ENCODE data around the gene DCTN3.

DCTN3 gene

GRCh38 chr9:34623374-34624235 lies 3.3 kb upstream of the DCTN3 start:
- DNase-seq (ENCODE audit: low spot score) = no peak

GRCh38 chr9:34615132-34615531 lies 5.2 kb downstream of the DCTN3 start:
- no peak for DNase-seq (ENCODE audit: low spot score)

DNA sequence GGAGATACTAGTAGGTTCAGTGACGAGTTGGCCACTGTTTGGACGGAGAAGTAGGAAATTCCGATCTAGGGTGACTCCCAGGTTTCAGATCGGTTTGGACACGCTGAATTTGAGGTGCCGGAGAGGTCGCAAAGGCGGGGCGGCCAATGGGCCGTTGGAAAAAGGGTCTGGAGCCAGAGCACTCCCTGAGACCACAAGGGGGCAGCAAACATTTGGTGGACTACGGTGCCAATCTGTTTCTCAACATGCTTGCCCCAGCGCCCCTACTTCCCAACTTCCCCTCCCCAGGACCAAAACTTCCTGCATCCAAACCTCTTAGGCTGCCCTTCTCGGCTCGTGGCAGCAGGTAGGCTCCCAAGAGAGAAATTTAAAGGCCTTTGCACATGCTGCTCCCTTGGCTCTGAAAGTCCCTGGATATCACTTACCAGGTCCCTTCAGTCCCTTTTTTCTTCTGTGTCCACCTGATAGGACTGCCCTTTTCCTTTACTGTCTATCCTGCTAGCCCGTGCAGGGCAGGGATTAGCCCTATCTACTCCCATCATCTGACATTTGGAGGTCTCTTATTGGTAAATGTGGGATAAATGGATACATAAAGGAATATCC lies 7.4 kb downstream of the DCTN3 start:
- peak; percentile 82 for DNase-seq (ENCODE audit: low spot score)

- peak; percentile 97 for DNase-seq (ENCODE audit: low spot score)
Measured at GRCh38 chr9:34611811-34612787, 8.2 kb downstream of the DCTN3 start, which contains the start of gene RPP25L. RPP25L (minus strand) TSS chr9:34612097; CDS start chr9:34611296, 801 bp downstream.

DNA sequence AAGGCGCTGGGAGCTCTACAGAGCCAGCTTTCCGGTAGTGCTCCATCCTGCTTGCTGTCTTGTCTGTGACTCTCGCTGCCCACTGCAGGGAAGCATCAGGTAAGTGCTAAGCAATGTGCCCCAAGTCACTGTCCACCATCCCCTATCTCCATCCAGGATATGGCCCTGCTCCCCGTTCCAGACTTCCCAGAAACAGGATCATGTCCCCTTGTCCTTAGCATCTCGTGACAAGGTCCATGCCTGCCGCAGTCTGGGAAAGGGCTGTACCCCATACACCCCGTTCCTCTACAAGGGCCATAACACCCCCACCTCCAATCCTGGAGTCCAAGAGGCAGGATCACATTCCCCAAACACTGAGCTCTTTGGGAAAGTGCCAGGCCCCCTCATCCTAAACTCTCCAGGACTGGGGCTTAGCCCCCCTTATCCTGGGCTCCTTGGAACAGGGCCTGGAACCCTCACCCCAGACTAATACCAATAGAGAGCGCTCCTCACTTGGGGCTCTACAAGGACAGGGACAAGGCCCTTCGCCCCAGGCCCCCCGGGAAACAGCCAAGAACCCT lies 9.0 kb downstream of the DCTN3 start:
- no peak for DNase-seq (ENCODE audit: low spot score)

DNA sequence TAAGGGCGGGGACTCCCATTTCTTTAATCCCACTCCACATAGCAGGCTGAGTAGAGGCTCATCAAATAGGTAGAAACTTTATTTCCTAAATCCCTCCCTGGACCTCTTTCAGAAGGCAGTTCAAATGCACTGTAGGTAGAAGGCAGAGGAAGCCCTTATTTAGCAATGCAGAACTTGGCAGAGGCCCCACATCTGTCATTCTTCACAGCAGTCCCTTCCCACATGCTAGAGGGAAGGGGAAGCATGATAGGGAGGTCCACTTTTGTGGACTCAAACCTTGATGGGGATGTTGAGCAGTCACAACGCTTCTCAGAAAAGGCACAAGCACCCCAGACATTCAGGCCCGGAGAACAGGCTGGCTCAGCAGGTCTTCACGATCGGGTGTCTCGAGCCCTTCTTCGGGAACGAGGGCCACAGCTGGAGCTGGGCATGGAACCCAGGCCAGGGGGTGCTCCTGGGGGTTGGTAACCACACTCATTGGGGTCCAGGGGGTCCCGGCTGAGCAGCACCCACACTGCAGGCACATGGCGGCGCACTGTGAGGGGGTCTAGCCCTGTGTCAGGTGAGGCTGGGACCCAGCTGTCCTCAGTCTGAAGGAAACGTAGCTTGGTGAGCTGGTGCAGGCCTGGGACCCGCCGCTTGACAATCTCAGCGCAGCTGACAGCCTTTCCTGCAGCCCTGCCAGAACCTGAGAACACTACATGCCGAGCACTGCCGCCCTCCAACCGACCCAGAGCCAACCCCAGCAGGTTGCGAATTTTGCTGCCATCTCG lies 9.7 kb downstream of the DCTN3 start:
- no peak for DNase-seq (ENCODE audit: low spot score)

- DNase-seq (ENCODE audit: low spot score) = no peak
Measured at GRCh38 chr9:34607331-34607730, 13.0 kb downstream of the DCTN3 start.

DNA sequence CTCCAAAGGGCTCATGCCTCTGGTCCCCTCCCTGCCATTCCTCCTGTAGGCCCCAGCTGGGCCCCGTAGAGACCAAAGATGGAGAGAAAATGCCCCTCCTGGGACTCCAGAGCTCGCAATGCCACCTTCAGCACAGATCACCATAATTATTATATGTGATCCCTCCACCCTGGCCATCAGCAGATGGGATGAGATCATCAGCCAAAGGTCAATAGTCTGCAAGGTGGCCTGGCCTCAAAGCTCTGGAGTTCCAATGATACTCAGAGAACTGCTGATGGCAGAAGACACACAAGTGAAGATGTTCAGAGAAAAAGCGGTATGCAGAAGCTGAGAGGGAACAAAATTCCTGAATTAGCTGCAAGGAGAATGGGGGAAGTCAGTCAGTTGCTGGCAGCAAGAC lies 13.4 kb downstream of the DCTN3 start:
- DNase-seq (ENCODE audit: low spot score) = no peak

GRCh38 chr9:34606190-34606589 lies 14.1 kb downstream of the DCTN3 start:
- no peak for DNase-seq (ENCODE audit: low spot score)

DNA sequence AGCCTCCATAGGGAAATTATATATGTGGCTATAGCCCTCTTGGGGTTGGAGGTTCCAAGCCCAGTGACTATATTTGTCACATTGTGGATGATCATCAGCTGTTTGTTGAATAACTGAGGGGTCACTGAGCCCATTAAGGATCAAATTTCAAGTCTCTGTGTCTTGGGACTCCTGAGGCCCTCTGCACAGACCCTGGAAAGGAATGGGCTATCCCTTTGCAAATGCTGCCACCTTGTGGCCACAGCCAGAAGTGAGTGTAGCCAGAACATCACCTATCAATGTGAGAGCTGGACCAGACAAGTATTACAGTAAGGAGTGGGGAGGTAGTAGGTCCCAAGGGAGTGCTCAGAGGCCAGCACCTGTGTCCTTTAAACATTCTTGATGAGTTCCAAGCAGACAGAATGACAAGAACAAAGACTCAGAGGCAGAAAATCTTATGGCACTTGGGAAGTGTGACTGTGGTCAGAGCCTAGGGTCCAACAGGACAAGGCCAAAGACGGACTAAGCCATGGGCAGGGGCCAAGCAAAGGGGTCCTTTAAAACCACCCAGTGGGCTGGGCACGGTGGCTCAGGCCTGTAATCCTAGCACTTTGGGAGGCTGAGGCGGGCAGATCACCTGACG lies 16.6 kb downstream of the DCTN3 start:
- DNase-seq (ENCODE audit: low spot score) = peak; percentile 90

DNA sequence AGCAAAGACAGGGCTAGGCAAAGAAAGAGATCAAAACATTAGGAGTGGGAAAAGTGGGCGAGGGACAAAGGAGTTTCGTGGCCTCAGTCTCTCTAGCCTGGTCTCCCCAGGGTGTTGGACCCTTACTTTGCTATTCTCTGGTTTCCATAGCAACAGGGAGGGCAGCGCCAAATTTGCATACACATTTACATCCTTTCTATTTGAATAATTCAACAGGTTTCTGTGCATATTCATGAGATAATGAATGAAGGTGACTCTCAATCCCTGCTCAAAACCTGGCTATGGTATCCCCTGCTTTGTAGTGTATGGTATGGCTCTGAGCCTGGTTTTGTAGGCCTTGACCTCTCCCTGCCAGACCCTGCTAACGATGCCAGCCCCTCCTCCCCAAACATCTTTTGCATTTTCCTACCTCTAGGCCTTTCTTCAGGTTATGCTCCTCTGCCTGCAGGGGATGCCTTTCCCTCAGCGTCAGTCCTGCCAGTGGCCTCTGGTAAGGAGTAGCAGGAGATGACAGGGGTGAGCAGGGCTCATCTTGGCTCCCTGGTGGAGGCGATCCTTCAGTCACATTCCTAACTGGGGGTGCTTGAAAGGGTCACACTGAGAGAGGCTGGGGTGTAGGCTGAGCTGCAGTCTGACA lies 18.2 kb downstream of the DCTN3 start:
- DNase-seq (ENCODE audit: low spot score) = no peak

DNA sequence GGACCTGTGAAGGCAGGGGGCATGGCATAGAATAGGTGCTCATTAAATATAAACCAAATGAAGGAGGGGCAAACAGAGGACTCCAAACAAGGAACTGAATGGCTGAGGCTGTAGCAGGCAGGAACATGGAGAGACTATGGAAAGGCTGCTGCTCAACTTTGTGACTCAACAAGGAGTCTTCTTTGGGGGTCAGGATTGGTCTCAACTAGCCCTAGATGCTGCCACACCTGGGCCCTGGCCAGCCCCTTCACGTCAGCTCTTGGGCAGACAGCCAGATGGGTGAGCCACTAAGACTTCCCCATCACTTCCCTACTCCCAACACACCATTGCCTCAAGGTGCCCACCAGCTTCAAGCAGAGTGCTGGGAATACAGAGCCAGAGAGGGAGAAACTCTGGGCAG lies 19.4 kb downstream of the DCTN3 start:
- no peak for DNase-seq (ENCODE audit: low spot score)

- no peak for DNase-seq (ENCODE audit: low spot score)
Measured at GRCh38 chr9:34599546-34599945, 20.7 kb downstream of the DCTN3 start.

DNA sequence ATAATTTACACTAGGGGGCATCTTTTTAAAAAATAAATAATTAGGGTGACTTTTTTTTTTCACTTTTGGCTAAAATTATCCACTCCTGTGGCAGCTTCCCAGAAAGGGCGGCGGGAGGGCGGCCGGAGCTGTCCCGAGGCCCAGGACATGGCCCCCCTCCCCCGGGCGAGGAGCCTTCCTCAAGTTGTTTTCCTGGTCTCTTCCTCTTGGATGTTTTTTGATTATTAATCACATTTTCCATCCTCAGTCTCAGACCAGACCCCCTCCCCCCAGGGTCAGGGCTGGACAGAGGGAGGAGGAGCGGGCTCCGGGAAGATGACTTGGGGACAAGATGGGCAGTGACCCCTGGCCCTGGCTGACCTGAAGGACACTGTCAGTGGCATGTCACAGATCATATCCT lies 26.1 kb downstream of the DCTN3 start:
- no peak for DNase-seq (ENCODE audit: low spot score)

GRCh38 chr9:34592895-34593601 lies 27.2 kb downstream of the DCTN3 start:
- peak; percentile 38 for DNase-seq (ENCODE audit: low spot score)

DNA sequence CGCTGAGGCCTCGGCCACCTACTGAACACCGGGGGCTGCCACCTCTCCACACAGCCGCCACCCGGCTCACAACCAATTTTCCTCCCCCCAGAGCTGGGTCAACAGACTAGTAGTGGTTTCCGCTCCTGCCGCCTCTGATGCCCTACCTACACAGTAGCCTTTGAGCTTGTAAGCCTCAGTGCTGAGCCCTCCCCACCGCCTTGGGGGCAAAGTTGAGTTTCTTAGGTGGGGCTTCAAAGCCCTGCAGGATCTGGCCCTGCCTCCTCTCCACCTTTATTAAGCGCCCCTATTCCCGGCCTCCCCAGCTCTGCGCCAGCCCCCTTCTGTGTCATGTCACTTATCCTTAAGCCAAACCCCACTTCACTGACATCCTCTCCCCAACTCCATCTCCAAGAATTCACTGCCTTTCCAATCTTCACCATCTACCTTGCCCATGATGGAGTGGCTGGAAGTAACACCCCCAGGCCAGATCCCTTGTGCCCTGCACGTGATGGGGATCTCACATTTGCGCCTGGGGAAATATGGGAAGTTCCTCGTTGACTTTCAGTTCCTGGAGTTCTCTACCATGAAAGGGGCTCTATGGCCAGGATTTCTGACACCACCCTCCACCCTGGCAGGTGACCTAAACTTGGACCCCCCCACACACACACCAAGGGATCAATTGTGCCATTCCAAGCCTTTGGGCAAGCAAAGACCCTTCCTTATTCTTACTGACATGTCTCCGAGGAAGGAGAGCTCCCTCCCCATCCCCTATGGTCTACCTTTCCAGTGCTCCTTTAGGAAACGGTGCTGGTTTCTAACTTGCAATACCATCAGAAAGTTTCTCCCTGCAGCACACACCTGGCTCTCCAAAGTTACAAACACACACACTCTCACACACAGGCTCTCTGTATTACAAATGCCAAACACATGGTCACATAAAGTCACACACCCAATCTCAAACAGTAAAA lies 28.1 kb downstream of the DCTN3 start:
- no peak for DNase-seq (ENCODE audit: low spot score)

DNA sequence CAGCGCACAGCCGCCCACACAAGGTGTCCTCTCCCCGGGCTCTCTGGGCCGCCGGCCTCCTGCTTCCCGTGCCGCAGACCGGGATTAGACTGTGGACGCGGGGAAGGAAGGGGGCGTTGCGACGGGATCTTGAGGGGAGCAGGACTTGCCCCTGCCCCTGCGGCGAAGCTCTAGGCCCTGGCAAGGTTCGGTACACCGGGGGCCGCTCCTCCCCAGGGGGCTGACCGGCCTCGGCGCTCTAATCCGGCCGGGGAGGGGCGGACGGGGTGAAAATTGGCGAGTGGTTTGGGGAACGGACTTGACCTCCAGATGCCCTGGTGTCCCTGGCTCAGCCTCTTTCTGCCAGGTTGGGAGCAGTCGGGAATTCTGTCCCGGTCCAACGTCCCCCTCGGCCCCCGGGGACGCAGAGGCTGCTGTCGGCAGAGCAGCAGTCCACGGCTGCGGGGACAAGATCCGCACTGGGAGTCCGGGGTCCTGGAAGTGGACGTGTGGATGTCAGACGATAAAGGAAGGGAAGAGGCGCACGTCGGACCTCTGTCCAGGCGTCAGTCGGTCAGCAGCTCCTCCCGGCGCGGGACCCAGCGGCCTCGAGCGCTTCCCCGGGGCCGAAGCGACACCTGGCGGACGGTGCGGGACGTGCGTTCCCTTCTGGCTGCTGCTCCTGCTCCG lies 28.9 kb downstream of the DCTN3 start:
- DNase-seq (ENCODE audit: low spot score) = peak; percentile 92
